KG1 (cell line): ENCODE measurements around the gene POTEI.
"Not testable (repeated sequence)": the region's sequence is repeated elsewhere in the genome, so short reads cannot be mapped to it uniquely, and the experiment has no call there.

Source experiments
- DNase-seq: peaks from one replicate; lab custom pipeline; 2025; lab: John Stamatoyannopoulos, UW

POTEI gene

DNA sequence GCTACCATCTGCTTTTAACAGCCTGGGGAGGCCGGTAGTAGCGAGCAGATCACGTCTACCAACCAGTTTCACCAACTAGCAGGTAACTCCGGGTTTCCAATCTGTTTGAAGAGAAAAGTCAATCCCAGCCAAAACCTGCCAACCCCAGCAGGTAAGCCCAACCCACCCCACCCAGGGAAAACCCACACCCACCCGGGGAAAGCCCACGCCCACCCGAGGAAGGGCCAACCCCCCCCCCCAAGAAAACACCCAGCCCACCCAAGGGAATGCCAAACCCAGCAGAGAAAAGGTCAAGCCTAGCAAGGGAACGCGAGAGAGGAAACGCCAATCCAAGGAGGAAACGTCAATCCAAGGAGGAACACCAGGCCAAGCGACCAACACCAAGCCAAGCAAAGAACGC, at the start of gene POTEI:
Gene POTEI (minus strand): TSS at position 101 of the 400 bp plus-strand sequence. CDS start 93 bp downstream, at position 8.
- DNase-seq: not testable (repeated sequence)

DNA sequence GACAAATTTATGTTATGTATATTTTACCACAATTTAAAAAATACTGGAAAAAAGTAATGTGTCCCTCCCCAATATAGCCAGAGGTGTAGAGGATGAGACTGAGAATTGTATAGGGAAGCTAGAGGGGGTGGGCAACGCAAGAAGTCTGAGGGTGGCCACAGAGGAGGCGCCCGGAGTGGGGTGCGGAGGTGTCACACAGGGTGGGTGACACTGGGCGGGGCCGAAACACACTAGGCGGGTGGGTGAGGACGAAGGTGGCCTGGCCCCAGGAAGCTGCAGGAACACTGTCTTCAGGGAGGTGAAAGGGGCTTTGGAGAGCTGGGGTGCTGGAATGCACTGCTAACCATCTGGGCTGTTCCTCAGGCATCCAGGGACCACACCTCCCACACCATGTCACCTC, 47.3 kb upstream of the POTEI start:
- not testable (repeated sequence) for DNase-seq

DNA sequence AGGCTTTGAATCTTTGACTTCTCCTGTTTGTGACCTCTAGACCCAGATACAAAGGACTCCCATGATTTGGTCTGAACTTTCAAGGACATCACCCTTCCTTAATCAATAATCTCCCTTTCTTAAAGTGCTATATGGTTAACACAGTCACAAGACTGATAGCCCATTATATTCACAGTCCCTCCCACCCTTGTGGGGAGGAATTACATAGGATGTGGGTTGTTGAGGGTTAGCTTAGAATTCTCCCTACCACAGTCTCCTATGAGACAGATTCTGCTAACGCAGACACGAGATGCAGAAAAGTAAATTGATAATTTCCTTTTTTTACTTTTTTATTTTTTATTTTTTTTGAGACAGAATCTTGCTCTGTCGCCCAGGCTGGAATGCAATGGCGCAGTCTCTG, 45.0 kb upstream of the POTEI start:
- not testable (repeated sequence) for DNase-seq

DNA sequence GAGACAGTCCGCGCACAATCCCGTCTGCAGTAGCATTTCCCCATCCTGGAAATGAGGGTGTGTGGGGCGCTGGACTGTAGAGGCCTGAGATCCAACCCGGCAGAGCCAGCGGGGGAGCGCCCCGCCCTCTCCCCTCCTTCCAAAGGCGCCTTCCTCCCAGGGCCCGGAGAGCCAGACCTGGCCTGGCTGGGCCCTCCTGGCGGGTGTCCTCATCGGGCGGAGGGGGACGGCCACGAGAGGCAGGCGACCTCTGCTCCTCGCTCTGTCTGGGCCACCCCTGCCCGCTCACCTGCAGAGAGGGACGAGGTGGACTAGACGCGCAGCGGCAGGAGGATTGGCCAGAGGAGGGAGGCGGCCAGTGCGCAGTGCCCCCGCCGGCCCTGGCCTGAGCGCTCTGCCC, 40.3 kb upstream of the POTEI start:
- DNase-seq: not testable (repeated sequence)

DNA sequence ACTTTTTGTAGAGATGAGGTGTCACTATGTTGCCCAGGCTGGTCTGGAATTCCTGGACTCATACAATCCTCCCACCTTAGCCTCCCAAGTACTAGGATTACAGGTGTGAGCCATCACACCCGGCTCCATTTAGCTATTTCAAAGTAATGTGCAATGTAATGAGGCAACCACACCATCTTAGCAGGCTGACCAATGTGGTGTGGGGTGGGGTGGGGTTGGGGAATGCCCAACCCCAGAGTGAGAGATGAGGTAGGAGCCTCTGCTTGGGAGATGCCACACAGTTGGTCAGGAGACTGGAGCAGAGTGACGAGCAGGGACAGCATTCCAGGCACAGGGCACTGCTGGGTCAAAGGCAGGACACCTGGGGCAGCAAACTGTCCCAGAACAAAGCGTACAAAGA, 39.3 kb upstream of the POTEI start:
- not testable (repeated sequence) for DNase-seq

DNA sequence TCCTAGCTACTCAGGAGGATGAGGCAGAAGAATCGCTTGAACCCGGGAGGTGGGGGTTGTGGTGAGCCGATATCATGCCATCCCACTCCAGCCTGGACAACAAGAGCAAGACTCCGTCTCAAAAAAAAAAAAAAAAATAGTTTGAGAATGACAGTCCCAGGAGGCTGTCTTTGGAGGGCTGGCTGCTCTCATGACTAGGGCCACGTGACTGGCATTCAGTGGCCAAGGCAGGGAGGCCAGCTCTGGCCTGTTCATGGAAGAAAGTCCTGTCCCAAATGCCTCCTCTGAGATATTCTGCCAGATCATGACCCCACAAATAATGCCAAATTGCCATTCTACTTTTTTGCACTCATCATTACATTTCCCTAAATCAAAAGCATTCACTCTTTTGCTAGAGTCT, 35.9 kb upstream of the POTEI start:
- DNase-seq: not testable (repeated sequence)

DNA sequence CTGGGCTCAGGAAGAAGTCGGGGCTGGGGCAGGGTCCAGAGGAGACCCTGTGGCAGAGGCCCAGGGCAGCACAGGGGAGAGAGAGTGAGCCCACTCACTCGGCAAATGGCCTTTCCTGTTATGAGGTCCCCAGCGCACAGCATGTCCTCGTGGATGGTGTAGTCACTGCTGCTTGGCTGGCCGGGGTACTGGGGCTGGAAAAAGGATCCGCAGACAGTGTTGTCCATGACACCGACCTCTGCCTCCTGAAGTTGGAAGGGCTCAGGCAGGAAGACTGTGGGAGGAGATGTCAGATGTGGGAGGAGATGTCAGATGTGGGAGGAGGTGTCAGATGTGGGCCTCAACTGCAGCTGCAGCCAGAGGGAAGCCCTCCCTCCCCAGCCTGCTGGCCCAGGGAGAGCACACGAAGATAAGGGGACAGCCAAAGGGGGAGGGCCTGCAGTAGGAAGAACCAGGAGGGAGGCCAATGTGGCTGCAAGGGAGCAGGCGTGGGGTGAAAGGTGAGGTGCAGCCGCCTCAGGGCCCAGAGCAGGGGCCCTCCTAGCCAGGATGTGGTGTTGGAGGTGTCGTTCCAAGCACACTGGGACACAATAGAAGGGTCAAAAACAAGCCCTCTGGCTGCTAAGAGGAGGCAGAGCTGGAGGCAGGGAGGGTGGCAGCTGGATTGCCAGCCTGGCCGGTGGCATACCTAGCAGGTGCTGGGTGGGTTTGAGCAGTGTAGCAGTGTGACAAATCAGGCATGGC, 34.8 kb upstream of the POTEI start:
- DNase-seq: not testable (repeated sequence)

DNA sequence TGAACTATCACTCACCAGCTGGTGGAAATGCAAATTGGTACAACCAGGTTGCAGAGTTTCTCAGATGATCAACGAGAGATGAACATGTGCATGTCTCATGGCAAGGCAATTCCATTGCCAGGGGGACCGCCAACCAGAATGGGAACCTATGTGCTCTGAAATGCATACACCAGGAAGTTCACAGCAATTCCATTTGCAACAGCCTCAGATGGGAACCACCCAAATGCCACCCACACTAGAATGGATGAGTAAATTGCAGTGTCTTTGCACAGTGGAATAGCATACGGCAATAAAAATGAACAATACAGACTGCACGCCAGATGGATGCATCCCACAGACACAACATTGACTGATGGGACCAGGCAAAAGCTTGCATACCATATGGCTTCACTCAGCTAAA, 33.7 kb upstream of the POTEI start:
- not testable (repeated sequence) for DNase-seq

DNA sequence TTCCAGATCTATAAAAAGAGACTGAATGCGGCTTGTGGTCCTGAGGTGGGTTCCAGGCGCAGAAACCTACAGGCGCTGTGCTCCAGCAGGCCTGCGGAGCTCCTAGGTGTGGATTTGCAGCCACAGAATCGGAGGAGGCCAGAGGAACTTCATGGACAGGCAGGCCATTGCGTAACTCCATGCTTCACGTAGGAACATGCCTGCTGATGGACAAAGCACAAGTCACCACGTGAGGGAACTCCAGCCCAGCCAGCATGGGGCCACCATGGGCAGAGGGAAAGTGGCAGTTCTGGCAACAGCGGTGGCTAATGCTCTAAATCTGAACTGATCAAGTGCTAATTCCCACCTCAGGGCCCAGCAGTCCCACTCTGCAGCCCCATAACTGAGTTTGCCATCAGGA, 29.1 kb upstream of the POTEI start:
- not testable (repeated sequence) for DNase-seq

DNA sequence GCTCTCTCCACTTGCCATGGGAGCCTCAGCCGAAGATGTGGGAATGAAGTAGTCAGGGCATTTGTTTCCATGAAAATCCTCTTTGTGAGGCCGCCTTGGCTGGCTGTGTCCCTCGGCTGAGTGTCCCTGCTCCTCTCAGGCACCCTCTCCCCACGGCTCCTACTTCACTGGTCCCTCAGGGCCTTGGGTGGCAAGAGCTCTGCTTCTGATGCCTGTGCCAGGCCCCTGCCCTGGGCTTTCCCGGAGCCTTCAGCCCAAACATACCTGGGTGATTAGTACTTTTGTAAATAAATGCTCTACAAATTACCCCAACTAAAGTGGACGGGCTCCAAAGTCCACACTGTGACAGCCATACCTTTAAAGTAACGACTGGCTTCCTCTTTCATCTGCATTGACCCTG, 27.5 kb upstream of the POTEI start:
- not testable (repeated sequence) for DNase-seq

DNA sequence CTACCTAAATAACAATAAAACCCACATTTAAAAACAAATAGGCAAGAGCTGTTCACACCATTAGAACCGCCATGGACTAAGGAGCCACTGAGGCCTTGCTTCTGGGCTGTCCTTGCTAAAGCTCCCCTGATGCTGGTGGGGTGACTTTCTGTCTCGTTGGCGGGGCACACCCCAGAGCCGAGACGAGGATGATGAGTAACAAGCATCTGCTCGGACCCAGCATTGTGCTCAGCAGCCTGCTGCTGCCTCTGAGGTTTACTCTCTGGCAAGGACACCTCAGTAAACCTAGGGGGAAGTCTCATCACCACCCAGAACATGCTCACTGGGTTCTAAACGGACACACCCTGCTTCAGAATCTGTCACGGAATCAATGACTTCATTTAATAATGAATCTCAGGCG, 22.5 kb upstream of the POTEI start:
- DNase-seq: not testable (repeated sequence)

DNA sequence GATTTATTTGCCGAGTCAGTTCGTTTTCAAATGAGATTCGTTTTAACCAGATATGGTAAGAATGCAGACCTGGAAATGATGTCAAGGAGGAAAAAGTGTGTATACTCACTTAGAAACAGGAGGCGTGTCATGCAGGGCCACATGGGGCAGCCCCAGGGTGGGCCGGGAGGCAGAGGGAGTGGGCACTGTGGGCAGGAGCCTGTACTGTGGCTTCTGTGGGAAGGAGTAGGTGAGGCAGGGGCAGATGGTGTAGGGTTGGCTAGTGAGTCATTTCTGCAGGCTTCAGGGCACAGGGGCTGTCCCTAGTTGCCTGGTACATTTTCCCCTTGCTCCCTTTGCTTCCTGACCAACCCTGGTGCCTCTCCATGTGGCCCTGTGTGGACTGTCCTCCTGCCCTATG, 22.1 kb upstream of the POTEI start:
- not testable (repeated sequence) for DNase-seq

DNA sequence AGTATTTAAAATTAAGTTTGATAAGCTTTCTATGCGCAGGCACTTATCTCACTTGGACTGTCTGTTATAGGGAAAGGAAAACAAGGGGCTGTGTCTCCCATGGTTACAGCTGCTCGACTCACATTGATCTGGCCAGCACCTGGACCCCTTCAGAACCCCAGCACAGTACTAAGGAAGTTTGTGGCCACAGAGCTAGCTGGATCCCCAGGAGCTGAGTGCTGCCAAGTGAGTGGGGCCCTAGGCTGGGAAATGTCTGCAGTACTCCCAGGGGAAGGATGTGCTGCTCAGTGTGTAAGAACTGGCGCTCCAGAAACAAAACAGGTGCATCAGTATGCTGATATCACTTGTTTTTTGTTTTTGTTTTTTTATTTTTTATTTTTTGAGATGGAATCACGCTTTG, 21.1 kb upstream of the POTEI start:
- DNase-seq: not testable (repeated sequence)

DNA sequence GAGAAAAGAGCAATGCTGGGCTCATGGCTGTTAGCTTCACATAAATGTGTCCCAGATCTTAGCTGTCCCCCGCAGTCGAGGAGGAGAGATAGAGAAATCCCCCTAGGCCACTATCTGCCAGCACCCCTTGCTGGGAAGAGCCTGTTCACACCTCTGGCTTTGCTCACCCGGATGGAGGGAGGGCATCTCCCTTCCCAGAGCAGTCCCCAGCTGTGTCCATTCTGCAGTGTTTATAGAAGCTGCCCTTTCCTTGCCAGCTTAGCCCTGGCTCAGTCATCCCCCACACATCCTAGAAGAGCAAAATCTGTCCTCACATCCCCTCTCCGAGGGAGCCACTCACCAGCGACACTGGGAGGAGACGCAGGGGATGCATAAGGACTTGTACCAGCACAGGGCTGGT, 20.4 kb upstream of the POTEI start:
- DNase-seq: not testable (repeated sequence)

DNA sequence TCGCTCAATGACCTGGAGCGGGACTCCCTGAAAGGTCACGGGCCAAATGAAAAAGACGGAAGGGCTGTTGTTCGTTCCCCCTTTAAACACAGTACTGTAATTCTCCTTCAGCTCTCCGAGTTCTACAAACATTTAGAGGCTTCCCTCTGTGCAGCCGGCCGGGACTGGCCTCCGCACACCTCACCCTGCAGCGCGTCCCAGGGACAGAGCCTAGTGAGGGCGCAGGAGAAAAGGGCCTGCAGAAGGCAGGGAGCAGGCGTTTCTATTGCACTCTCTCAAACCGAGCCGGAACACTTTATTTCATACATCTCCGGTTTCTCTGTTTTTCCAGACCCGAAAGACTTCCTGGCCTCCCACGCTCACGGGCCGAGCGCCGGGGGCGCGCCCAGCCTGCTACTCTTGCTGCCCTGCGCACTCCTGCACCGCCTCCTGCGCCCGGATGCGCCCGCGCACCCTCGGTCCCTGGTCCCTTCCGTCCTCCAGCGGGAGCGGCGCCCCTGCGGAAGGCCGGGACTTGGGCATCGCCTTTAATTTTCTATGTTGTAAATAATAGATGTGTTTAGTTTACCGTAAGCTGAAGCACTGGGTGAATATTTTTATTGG, 18.3 kb upstream of the POTEI start:
- not testable (repeated sequence) for DNase-seq

DNA sequence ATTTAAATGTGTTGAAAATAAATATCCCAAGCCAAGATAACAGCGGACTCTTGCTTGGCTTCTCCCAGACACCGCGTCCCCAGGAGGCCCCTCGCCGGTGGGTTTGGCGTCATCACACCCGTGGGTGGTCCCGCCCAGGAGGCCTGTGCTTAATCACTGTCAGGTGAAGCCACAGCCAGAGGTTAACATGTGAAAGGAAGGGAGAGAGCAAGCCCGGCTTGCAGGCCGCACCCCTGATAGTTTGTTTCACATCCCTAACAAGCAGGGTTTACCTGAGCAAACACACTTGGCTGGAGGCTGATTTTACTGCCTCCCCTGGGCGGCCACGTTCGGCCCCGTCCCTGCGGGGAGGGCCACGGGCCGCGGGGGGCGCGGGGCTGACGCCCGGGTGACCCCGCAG, 13.3 kb upstream of the POTEI start:
- not testable (repeated sequence) for DNase-seq

DNA sequence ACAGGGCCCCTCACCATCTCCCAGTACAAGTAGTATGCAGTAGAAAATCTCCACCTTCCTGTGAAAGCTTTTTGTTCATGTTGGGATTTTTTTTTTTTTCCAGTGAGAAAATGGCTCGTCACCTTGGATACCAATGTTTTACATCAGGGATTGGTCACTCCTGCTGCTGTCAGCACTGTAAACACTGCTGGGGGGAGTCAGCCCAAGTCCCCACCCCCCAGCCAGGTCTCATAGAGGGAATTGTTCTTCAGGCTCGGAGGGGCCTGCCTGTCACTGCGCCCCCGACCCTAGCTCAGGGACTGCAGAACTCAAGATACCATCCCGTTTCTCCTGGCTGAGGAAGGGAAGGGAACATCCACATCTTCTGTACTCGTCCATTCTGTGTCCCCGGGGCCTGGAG, 11.9 kb upstream of the POTEI start, which contains the start of gene CFC1B:
Gene CFC1B (plus strand): TSS at position 231 of the 400 bp plus-strand sequence. CDS start 263 bp downstream, outside the sequence.
- not testable (repeated sequence) for DNase-seq

DNA sequence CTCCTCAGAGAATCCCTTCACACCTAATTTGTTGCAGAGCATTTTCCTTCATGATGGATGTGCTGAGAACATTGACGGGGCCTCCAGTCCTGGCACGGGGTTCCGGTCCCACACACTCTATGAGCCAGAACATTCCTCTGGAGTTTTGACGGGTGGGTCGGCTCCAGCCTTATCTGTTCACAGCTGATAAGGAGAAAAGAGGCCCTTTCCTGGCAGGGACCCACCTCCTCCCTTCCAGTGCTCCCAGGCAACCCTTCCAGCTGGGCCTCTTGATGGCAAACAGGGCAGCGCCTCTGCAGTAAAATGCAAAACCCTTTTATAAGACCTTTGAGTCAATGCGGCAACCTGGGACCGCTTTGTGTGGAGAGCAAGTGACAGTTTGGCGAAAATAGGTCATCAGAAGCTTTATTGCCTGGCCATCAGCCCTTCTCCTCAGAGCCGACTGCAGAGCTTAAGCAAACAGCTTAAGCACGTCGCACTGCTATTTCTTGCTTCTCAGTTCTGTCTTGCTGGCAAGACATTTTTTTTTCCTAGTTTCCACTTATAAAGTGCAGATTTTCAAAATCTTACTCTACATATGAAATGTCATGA, 9.5 kb upstream of the POTEI start:
- DNase-seq: not testable (repeated sequence)

DNA sequence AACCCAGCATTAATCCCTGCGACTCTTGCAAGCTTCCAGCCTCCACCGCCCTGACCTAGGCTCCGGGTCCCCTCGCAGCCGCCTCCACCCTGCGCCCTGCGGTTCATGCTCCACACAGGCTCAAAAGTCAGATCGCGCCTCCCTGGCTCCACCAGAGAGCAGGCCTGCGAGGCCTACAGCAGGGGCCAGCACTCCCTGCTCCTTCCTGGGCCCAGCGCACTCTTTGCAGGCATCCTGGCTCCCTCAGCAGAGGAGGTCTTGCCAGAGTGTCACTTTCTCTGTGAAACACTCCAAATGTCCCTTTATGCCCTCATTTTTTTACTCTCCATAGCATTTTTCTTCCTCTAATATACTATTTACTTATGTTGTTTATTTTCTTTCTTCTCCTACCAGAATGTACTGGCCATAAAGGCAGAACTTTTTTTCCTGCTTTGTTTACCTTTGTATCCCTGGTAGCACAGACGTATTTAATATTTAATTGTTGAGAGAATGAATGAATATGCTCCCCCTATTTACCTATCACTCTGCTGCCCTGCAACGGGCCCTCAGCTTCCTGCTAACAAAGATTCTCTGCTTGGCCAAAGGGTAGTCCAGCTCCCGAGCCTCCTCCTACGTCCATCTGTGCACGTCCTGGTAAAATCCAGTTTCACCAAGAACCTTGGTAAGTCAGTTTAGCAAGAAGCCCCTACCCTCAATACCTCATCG, 2.8 kb upstream of the POTEI start:
- not testable (repeated sequence) for DNase-seq

DNA sequence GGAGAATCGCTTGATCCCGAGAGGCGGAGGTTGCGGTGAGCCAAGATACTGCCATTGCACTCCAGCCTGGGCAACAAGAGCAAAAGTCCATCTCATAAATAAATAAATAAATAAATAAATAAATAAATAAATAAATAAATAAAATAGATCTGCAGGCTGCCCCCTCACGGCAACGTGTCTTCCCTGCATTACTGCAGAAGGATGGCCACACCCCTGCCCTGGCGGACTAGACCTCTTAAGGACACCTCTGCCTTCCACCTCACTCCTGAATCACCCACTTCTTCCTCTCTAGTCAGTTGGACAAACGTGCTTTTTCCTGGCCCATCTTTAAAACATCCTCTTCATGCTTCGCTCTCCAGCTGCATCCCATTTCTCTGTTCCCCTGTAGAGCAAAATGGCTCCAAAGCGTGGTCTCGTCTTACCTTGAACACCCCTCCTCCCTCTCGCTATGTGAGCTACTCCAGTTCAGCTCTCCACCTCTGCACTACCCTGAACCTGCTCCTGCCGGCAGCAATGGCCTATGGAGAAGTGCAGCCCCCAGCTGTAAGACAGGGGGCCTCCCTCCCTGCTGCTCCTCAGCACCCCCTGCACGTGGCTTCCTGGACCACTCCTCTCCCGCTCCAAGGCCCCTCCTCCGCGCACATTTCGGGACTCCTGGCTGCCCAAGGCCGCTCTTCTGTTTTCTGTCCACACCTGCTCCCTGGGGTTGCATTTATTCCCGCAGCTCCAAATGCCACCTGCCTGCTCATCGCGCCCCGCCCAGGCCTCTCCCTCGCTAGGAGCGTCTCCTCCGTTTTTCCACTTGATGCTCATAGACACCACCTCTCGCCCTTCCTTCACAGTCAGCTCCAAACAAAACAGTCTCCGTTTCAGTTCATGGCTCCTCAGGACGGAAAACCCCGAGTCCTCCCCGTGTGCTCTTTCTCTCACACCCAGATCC, 1.9 kb upstream of the POTEI start:
- not testable (repeated sequence) for DNase-seq

DNA sequence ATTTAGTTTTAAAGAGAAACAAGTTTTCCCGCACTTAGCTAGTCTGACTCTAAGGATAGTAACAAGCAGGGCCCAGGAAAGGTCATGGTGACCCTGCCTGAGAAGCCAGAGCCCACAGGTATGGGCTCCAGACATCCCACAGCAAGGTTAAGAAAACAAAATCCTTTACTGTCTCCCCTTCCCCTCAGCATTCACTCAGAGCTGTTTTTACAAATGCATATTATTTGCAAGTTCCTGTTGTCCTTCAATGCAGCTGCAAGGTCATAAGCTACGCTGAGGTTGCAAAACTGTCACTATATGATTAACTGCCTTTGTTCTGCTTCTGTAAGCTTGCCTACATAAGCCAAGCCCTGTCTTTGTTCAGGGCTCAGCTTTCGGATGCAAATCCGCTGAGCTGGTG, 18.1 kb downstream of the POTEI start:
- not testable (repeated sequence) for DNase-seq
